Prostate gland (tissue), 2 donors: ENCODE data around the gene TRIP13. TPM values are rescaled to one million over a fixed set of nuclear protein-coding genes. Genes with fewer than 3 reads are reported as not detected.

Experiments used
- DNase-seq: peaks from one replicate; pipeline ENCODE4 v3.0.0-alpha.2; 2019; ENCODE audit warnings: low spot score
- H3K27ac ChIP-seq, 2 donors: fragments of 200-600 bp; sonication (generic); 2 replicates each; pipeline ENCODE4 v1.5.1; 2017 to 2019
- H3K27me3 ChIP-seq: fragments of 200-600 bp; sonication (generic); replicated peaks from 2 replicates; pipeline ENCODE4 v1.5.1; 2019; ENCODE audit not compliant: insufficient read depth
- H3K36me3 ChIP-seq, 2 donors: fragments of 200-600 bp; sonication (generic); 1 replicate in 1 of 2; 2 replicates in 1 of 2; pipeline versions ENCODE4 v1.5.1 to v1.8.1; 2017 to 2019
- H3K4me1 ChIP-seq: fragments of 200-600 bp; sonication (generic); replicated peaks from 2 replicates; pipeline ENCODE4 v1.5.1; 2019
- H3K4me3 ChIP-seq, 2 donors: fragments of 200-600 bp; sonication (generic); 2 replicates each; pipeline ENCODE4 v1.5.1; 2017 to 2019
- H3K9me3 ChIP-seq: fragments of 200-600 bp; sonication (generic); 2 replicates; pipeline ENCODE4 v1.5.1; 2017
- POLR2A ChIP-seq: fragments of 450-650 bp; IDR thresholded peaks from one replicate; pipeline ENCODE4 v1.6.1; 2016; ENCODE audit warnings: antibody characterized with exemption, mild to moderate bottlenecking
- POLR2AphosphoS5 ChIP-seq: sonication (generic); formaldehyde crosslinking; IDR thresholded peaks from one replicate; pipeline ENCODE4 v1.6.1; 2017; ENCODE audit warnings: antibody characterized with exemption
- WGBS: methylation state at CpG from one replicate; pipeline ENCODE4 v1.1.5; 2018; 5-methylcytosine and 5-hydroxymethylcytosine counted together
- intact Hi-C: fragments of 100-400 bp; cut with DNase I; formaldehyde crosslinking; loops from one replicate; pipeline ENCODE4 v1.14.2; 2022
- total RNA-seq, 2 donors: library from RNA; depleted of rRNA; stranded (reverse); fragments of >200 nt; gene quantifications; one replicate each; pipeline ENCODE4 v1.1.0, GENCODE V29; 2016
- TF ChIP-seq, protein P1 (sequence below), 4 experiments: fragments of 200-600 bp in 2 of 4; fragments of 450-650 bp in 2 of 4; sonication (generic) in 2 of 4; IDR thresholded peaks; 1 replicate in 3 of 4; 2 replicates in 1 of 4; pipeline ENCODE4 v1.5.1; 2016 to 2019; ENCODE audit warnings: antibody characterized with exemption in 4 of 4, mild to moderate bottlenecking in 2 of 4, moderate library complexity in 2 of 4

TRIP13 gene
- total RNA-seq, 2 donors from 2014 or later = 1.8 to 11.9 TPM

DNA sequence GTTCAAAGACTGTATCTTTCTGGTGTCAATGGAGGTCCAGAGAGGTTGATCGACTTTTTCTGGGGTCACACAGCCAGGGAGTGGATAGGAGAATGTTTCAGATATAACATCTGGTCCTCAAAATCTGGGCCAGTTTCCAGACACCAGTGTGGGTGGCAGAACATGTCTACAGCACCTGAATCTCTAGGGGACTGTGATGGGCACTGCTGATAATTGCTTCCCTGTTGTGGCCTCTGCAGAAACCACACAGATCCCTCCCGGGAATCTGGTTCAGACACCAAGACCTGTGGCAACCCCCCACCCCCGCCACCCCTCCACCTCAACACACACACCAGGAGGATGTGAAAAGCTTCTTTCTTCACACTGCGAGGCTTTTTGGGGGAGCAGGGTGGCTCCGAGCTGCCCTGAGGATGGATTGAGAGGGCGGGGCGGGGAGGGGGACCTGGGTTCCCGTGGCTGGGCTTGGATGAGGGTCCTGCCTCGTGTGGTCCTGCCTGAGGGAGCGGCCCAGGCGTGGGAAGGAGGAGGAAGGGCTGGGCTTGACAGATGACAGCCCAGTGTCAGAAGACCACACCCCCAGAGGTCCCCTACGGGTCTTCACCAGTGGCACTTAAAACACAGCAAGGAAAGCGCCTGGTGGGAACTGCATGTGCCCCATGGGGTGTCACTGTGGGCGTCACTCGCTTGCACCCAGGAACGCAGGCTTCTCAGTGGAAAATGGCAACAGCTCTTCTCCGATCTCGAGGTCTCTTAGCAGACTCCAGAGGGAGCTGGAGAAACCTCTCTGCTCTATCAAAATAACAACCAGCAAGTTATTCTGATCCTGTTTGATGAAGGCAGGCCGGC is 55.2 kb downstream of the TRIP13 start:
- TF ChIP-seq POLR2A = no peak
- no peak for TF ChIP-seq POLR2AphosphoS5
- TF ChIP-seq, protein P1, sequence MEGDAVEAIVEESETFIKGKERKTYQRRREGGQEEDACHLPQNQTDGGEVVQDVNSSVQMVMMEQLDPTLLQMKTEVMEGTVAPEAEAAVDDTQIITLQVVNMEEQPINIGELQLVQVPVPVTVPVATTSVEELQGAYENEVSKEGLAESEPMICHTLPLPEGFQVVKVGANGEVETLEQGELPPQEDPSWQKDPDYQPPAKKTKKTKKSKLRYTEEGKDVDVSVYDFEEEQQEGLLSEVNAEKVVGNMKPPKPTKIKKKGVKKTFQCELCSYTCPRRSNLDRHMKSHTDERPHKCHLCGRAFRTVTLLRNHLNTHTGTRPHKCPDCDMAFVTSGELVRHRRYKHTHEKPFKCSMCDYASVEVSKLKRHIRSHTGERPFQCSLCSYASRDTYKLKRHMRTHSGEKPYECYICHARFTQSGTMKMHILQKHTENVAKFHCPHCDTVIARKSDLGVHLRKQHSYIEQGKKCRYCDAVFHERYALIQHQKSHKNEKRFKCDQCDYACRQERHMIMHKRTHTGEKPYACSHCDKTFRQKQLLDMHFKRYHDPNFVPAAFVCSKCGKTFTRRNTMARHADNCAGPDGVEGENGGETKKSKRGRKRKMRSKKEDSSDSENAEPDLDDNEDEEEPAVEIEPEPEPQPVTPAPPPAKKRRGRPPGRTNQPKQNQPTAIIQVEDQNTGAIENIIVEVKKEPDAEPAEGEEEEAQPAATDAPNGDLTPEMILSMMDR (IDR thresholded peaks at IDR 0.05) = no peak

DNA sequence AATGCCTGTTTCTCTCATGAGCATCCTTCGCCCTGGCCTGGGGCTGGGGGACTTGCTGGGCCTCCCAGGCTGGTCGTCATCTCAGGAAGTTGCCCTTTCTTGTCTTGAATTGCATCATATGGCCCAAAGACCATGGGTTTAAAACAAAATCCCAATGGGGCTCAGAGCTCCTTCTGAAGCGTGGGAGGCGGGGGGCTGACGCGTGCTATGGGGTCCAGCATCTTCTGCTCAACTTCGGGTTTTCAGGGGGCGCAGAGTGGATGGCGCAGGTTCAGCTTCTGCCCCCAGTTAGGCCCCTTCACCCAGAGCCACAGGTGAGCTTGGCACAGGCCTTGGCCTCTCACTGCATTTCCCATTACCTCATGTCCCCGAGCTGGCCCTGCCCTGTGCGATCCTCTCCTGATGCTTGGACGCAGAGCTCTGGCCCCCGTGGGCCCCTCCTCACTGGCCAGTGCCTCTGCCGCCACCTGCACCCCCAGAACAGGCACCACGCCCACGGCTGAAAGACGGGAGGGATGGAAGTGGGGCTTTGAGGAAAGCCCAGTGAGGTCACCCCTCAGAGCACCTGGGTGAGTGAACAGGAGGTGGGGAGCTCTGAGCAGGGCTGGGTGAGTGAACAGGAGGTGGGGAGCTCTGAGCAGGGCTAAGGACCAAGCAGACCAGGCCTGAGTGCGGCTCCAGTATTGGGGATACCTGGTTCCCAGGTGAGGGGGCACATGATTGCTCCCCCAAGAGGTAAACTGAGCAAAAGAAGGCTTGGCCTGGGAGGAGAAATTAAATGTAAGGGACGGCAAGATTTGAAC is 56.0 kb downstream of the TRIP13 start:
- no peak for DNase-seq
- intact Hi-C loops = no loop called here
- Histone ChIP-seq H3K27ac (no peak overlapping the region), H3K9me3 (no peaks in the 10 kb centered on the region), H3K27me3 (peaks cover 2% of the 10 kb centered on the region), H3K36me3 (no peaks in the 10 kb centered on the region), H3K4me1 (no peaks in the 10 kb centered on the region), H3K4me3 (no peak overlapping the region)
- 89% methylated on average over 19 of the region's 19 CpGs for WGBS
- no peak for TF ChIP-seq POLR2AphosphoS5
- no peak for TF ChIP-seq POLR2A
- TF ChIP-seq, protein P1 (IDR thresholded peaks at IDR 0.05) = no peak

More for the DNA sequence above, 55.2 kb downstream of the TRIP13 start:
- H3K27me3 ChIP-seq = peaks cover 2% of the 10 kb centered on the region
- no peak overlapping the region for H3K27ac ChIP-seq
- no peaks in the 10 kb centered on the region for H3K36me3 ChIP-seq
- WGBS = 75% methylated on average over 18 of the region's 19 CpGs
- H3K4me3 ChIP-seq = no peak overlapping the region
- no peak for DNase-seq
- intact Hi-C loops = no loop called here
- H3K9me3 ChIP-seq = no peaks in the 10 kb centered on the region
- no peaks in the 10 kb centered on the region for H3K4me1 ChIP-seq

DNA sequence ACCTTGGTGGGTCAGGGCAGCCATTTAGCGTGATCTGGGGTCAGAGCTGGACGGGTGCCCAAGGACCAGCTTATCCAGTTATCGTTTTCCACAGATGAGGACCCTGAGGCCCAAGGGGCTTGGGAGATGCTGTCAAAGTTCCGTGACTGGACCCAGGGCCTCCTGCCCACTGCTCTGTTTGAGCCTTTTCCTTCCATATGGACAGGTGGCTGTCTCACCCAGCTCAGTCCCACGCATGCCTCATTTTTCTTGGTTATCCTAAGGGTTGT is 56.5 kb downstream of the TRIP13 start:
- H3K27me3 ChIP-seq = peaks cover 2% of the 10 kb centered on the region
- no peaks in the 10 kb centered on the region for H3K9me3 ChIP-seq
- no peak overlapping the region for H3K27ac ChIP-seq
- H3K4me3 ChIP-seq = no peak overlapping the region
- TF ChIP-seq POLR2A (no peak), POLR2AphosphoS5 (no peak)
- TF ChIP-seq, protein P1 (IDR thresholded peaks at IDR 0.05) = no peak
- no peaks in the 10 kb centered on the region for H3K4me1 ChIP-seq
- no peaks in the 10 kb centered on the region for H3K36me3 ChIP-seq
- no peak for DNase-seq
- intact Hi-C loops = no loop called here
- 86% methylated on average over 5 of the region's 5 CpGs for WGBS

DNA sequence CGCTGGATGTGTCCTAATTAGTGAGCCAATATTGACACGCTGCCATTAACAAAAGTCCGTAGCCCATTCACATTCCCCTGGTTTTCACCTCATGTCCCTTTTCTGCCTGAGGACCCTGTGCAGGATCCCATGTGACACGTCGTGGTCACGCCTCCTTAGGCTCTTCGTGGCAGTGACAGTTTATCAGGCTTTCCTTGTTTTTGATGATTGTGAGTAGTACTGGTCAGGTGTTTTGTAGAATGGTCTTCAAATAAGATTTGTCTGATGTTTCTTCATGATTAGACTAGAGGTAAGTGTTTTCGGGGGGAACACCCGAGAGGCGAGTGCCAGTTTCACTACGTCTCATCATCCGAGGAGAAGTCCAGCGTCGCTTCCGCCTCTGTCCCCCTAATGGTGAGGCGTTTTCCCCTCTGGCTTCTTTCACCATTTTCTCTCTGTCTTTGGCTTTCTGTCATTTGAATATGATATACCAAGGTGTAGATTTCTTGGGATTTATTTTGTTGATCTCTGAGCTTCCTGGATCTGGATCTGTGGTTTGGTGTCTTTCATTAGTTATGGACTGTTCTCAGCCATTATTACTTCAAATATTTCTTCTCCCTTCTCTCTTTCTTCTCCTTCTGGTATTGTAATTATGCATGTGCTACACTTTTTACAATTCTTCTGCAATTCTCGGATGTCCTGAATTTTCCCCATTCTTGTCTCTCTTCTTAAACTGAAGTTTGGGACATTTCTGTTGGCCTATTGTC is 57.3 kb downstream of the TRIP13 start:
- DNase-seq = no peak
- no peaks in the 10 kb centered on the region for H3K4me1 ChIP-seq
- no peaks in the 10 kb centered on the region for H3K9me3 ChIP-seq
- H3K27ac ChIP-seq = no peak overlapping the region
- TF ChIP-seq POLR2A (no peak), POLR2AphosphoS5 (no peak)
- WGBS = 93% methylated on average over 17 of the region's 17 CpGs
- H3K36me3 ChIP-seq = no peaks in the 10 kb centered on the region
- intact Hi-C loops = no loop called here
- H3K4me3 ChIP-seq = no peak overlapping the region
- H3K27me3 ChIP-seq = peaks cover 2% of the 10 kb centered on the region

DNA sequence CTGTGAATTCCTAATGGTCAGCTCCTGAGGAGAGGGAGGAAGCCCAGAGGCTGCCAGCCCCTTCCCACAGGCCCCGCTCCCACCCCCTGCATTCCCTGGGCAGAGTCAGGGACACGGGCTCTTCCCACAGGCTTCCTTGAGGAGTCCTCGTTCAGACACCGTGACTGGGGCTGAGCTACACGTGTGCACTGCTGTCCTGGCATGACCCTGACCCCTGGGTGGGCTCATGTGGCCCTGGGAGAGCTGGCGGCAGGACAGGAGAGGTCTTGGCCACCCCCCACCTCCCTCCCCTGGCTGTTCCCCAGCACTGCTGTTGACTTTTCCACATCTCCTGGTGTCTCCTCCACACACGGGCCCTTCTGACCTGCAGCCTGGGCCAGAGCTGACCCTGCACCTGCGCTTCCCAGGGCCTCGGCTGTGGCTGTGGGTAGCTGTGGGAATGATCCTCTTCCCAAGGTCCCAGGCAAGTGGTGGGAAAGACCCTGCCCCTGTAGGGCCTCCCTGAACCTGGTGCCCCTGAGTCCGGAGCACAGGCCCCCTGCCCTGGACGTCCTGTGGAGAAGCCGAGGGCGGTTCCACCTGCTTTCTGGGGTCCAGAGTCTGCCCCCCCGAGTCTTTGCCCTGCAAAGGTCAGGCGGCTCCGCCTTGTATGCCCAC is 59.4 kb downstream of the TRIP13 start:
- no peaks in the 10 kb centered on the region for H3K36me3 ChIP-seq
- TF ChIP-seq POLR2AphosphoS5 (no peak), POLR2A (no peak)
- TF ChIP-seq, protein P1 (IDR thresholded peaks at IDR 0.05) = no peak
- WGBS = 98% methylated on average over 16 of the region's 16 CpGs
- no peaks in the 10 kb centered on the region for H3K9me3 ChIP-seq
- H3K27me3 ChIP-seq = peaks cover 2% of the 10 kb centered on the region
- no peak overlapping the region for H3K27ac ChIP-seq
- no peak for DNase-seq
- intact Hi-C loops = no loop called here
- no peak overlapping the region for H3K4me3 ChIP-seq
- H3K4me1 ChIP-seq = no peaks in the 10 kb centered on the region
